Panc1 (cell line): ENCODE measurements around the gene PPIL4. TPM values are rescaled to one million over a fixed set of nuclear protein-coding genes. Genes with fewer than 3 reads are reported as not detected.

ENCODE experiments used
- ATAC-seq: fragments of 200-7000 bp; cut with Tn5 transposase; 2 replicates; pipeline ENCODE4 v1.9.1; 2020; ENCODE audit warnings: mild to moderate bottlenecking, moderate library complexity
- BruUV-seq: library from RNA; stranded (reverse); fragments of 400-500 nt; replicated peaks from 2 replicates; lab custom pipeline; 2021; lab: Mats Ljungman, UMichigan
- CTCF ChIA-PET: fragments of 300-600 bp; sonication (Branson Sonifier 250); formaldehyde crosslinking; loops from one replicate; lab custom pipeline; 2022; ENCODE audit warnings: antibody characterized with exemption; lab: Charles Lee
- POLR2A ChIA-PET: fragments of 300-600 bp; sonication (Branson Sonifier 250); formaldehyde crosslinking; loops from one replicate; lab custom pipeline; 2022; ENCODE audit warnings: antibody characterized with exemption; lab: Charles Lee
- DNase-seq: peaks from one replicate; pipeline ENCODE4 v3.0.0-alpha.2; 2010; ENCODE audit warnings: low read depth, low spot score
- H3K27ac ChIP-seq: 2 replicates; pipeline ENCODE4 v1.5.1; 2011; ENCODE audit warnings: mild to moderate bottlenecking, low read length, inconsistent platforms
- H3K27me3 ChIP-seq: fragments of 200-500 bp; sonication (Bioruptor generic); 2 replicates; pipeline ENCODE4 v1.6.0; 2014; ENCODE audit warnings: low read length, inconsistent platforms; ENCODE audit not compliant: control insufficient read depth, insufficient read depth
- H3K36me3 ChIP-seq: fragments of 200-500 bp; sonication (Bioruptor generic); 2 replicates; pipeline ENCODE4 v1.5.1; 2014; ENCODE audit warnings: inconsistent platforms, mild to moderate bottlenecking, low read length, moderate library complexity; ENCODE audit not compliant: control insufficient read depth, insufficient read depth
- H3K4me1 ChIP-seq: 2 replicates; pipeline ENCODE4 v1.5.1; 2011; ENCODE audit warnings: inconsistent platforms, mild to moderate bottlenecking, low read length, moderate library complexity; ENCODE audit not compliant: control insufficient read depth, insufficient read depth
- H3K4me3 ChIP-seq, 2 experiments: 2 replicates each; pipeline ENCODE4 v1.5.1; 2011 to 2012; ENCODE audit warnings: low read depth in 2 of 2, low read length in 2 of 2, mild to moderate bottlenecking in 2 of 2, inconsistent platforms in 1 of 2, moderate library complexity in 1 of 2
- H3K9me3 ChIP-seq: fragments of 200-500 bp; sonication (Bioruptor generic); 2 replicates; pipeline ENCODE4 v1.5.1; 2014; ENCODE audit warnings: low read depth, mild to moderate bottlenecking, inconsistent platforms, low read length, moderate library complexity; ENCODE audit not compliant: control insufficient read depth, insufficient read depth
- POLR2AphosphoS5 ChIP-seq: IDR thresholded peaks from 2 replicates; pipeline ENCODE4 v1.6.1; 2012; ENCODE audit warnings: mild to moderate bottlenecking, low read depth, low read length, moderate library complexity
- SIN3A ChIP-seq: IDR thresholded peaks from 2 replicates; pipeline ENCODE4 v1.6.1; 2012; ENCODE audit warnings: low read depth, mild to moderate bottlenecking, low read length, moderate library complexity, borderline replicate concordance; ENCODE audit not compliant: insufficient read depth
- TCF7L2 ChIP-seq: IDR thresholded peaks from 2 replicates; pipeline ENCODE4 v1.6.1; 2011; ENCODE audit warnings: mild to moderate bottlenecking, low read depth, low read length, inconsistent platforms
- in situ Hi-C: cut with HindIII; loops from 2 replicates; pipeline ENCODE4 v1.10.0; 2016; ENCODE audit warnings: low sequenced_read_pairs, low pct_unique_long_range_greater_than_20kb
- intact Hi-C: fragments of 100-400 bp; cut with micrococcal nuclease; formaldehyde crosslinking; loops from one replicate; pipeline ENCODE4 v1.10.0; 2022; ENCODE audit not compliant: unreplicated experiment
- total RNA-seq: library from RNA; stranded (reverse); gene quantifications from one replicate; pipeline ENCODE4 v1.2.1, GENCODE V29; 2021; ENCODE audit not compliant: unreplicated experiment
- TF ChIP-seq, protein P1 (sequence below): fragments of 450-650 bp; IDR thresholded peaks from 2 replicates; pipeline ENCODE4 v1.5.1; 2017; ENCODE audit warnings: mild to moderate bottlenecking
- TF ChIP-seq, protein P2 (sequence below), 2 experiments: IDR thresholded peaks; 2 replicates each; pipeline ENCODE4 v1.6.1; 2011 to 2012; ENCODE audit warnings: low read depth in 2 of 2, control low read depth in 1 of 2, low read length in 1 of 2, mild to moderate bottlenecking in 1 of 2, moderate library complexity in 1 of 2; ENCODE audit not compliant: insufficient read depth in 1 of 2

Gene PPIL4
- total RNA-seq, 1 experiment from 2014 or later: 19.9 TPM

DNA sequence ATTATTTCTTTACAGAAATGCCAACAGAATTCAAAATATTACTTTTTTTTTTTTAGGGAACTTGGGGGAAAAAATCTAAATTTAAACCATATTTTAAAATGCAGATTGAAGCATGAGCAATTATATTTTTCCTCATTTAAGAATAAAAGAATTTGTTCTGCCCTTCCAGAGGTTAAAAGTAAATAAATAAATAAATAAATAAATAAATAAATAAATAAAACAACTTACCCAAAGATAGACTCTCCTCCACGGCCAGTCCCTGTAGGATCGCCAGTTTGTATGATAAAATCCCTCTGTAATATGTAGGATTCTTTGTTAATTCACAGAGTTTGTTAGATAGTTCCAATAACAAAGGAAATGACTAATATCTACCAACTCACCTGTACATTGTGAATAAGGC lies 4.7 kb downstream of the PPIL4 start:
- ChIA-PET POLR2A (no interaction called here), CTCF (no interaction called here)
- TF ChIP-seq, protein P1, sequence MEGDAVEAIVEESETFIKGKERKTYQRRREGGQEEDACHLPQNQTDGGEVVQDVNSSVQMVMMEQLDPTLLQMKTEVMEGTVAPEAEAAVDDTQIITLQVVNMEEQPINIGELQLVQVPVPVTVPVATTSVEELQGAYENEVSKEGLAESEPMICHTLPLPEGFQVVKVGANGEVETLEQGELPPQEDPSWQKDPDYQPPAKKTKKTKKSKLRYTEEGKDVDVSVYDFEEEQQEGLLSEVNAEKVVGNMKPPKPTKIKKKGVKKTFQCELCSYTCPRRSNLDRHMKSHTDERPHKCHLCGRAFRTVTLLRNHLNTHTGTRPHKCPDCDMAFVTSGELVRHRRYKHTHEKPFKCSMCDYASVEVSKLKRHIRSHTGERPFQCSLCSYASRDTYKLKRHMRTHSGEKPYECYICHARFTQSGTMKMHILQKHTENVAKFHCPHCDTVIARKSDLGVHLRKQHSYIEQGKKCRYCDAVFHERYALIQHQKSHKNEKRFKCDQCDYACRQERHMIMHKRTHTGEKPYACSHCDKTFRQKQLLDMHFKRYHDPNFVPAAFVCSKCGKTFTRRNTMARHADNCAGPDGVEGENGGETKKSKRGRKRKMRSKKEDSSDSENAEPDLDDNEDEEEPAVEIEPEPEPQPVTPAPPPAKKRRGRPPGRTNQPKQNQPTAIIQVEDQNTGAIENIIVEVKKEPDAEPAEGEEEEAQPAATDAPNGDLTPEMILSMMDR: no peak
- TF ChIP-seq SIN3A: no peak
- TF ChIP-seq, protein P2, sequence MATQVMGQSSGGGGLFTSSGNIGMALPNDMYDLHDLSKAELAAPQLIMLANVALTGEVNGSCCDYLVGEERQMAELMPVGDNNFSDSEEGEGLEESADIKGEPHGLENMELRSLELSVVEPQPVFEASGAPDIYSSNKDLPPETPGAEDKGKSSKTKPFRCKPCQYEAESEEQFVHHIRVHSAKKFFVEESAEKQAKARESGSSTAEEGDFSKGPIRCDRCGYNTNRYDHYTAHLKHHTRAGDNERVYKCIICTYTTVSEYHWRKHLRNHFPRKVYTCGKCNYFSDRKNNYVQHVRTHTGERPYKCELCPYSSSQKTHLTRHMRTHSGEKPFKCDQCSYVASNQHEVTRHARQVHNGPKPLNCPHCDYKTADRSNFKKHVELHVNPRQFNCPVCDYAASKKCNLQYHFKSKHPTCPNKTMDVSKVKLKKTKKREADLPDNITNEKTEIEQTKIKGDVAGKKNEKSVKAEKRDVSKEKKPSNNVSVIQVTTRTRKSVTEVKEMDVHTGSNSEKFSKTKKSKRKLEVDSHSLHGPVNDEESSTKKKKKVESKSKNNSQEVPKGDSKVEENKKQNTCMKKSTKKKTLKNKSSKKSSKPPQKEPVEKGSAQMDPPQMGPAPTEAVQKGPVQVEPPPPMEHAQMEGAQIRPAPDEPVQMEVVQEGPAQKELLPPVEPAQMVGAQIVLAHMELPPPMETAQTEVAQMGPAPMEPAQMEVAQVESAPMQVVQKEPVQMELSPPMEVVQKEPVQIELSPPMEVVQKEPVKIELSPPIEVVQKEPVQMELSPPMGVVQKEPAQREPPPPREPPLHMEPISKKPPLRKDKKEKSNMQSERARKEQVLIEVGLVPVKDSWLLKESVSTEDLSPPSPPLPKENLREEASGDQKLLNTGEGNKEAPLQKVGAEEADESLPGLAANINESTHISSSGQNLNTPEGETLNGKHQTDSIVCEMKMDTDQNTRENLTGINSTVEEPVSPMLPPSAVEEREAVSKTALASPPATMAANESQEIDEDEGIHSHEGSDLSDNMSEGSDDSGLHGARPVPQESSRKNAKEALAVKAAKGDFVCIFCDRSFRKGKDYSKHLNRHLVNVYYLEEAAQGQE (IDR thresholded peaks at IDR 0.05; ENCODE audit: insufficient read depth in 1 of 2, low read depth in 2 of 2, low read length in 1 of 2): no peak
- TF ChIP-seq TCF7L2: no peak
- TF ChIP-seq POLR2AphosphoS5: no peak
- DNase-seq (no peak), ATAC-seq (no peak)
- Histone ChIP-seq H3K36me3 (peaks cover 9% of the 10 kb centered on the region), H3K27me3 (no peaks in the 10 kb centered on the region), H3K4me3 (no peak overlapping the region), H3K9me3 (no peaks in the 10 kb centered on the region), H3K27ac (no peak overlapping the region), H3K4me1 (peaks cover 10% of the 10 kb centered on the region; the same call in 1 of the 2 replicates)
- in situ Hi-C loops (no loop called here), intact Hi-C loops (no loop called here)
- no TSS peak for BruUV-seq

DNA sequence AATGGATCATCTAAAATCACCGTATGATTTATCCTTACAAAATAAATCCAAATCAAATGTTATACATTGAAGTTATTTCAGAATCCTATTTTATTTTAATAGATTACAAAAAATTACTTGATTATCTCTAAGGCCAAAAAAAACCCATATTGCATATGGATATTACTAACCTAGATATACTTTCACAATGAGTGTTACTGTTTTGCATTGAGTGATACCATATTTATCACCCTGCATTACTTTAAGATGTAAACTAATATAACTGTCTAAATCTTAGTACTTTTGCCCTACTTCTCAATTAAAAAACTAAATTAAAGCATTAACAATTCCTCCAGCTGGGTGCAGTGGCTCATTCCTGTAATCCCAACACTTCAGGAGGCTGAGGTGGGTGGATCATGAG lies 11.1 kb downstream of the PPIL4 start:
- ChIA-PET POLR2A (interaction anchor here (0.6 kb wide), 1 partner anchor 415 kb away, joined by 4 read pairs; no protein-coding TSS in a partner anchor), CTCF (interaction anchor here (0.6 kb wide), 1 partner anchor 31 kb away, joined by 4 read pairs; no protein-coding TSS in a partner anchor)
- H3K4me3 ChIP-seq: no peak overlapping the region
- in situ Hi-C loops: no loop called here
- BruUV-seq: no TSS peak
- H3K36me3 ChIP-seq: peaks cover 12% of the 10 kb centered on the region
- no peak for ATAC-seq
- H3K9me3 ChIP-seq: no peaks in the 10 kb centered on the region
- intact Hi-C loops: no loop called here
- DNase-seq: no peak
- no peak for TF ChIP-seq SIN3A
- no peak for TF ChIP-seq POLR2AphosphoS5
- TF ChIP-seq, protein P1: no peak
- TF ChIP-seq, protein P2 (IDR thresholded peaks at IDR 0.05; ENCODE audit: insufficient read depth in 1 of 2, low read depth in 2 of 2, low read length in 1 of 2): no peak
- TF ChIP-seq TCF7L2: no peak
- H3K4me1 ChIP-seq: no peaks in the 10 kb centered on the region
- no peaks in the 10 kb centered on the region for H3K27me3 ChIP-seq
- no peak overlapping the region for H3K27ac ChIP-seq
